ENCODE measurements around the gene TCF7.

DNA sequence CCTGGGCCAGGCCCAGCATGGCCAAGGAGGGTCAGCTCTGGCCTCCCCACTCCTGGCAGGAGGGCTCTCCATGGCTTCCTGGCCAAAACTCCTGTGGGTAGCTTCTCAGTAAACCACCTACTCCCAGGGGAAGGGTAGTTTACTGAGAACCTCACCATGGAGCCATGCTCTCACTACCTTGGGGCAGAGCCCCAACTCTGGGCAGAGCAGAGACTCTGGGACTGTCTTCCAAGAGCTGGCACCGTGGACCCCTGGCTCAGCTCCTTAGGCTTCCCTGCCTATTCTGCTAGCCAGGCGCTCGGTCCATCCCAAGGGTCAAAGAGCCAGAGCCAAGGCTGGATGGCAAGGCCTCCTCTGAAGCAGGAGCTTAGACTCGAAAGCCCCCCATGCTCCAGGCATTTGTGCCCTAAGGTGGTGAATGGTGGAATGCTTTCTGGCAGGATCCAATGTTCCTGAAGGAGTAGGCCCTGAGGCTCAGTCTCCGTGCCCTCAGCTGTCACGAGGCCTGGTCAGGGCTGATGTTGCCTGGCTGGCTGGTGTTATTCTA lies 19.6 kb downstream of the TCF7 start:
- TF ChIP-seq, protein P1, sequence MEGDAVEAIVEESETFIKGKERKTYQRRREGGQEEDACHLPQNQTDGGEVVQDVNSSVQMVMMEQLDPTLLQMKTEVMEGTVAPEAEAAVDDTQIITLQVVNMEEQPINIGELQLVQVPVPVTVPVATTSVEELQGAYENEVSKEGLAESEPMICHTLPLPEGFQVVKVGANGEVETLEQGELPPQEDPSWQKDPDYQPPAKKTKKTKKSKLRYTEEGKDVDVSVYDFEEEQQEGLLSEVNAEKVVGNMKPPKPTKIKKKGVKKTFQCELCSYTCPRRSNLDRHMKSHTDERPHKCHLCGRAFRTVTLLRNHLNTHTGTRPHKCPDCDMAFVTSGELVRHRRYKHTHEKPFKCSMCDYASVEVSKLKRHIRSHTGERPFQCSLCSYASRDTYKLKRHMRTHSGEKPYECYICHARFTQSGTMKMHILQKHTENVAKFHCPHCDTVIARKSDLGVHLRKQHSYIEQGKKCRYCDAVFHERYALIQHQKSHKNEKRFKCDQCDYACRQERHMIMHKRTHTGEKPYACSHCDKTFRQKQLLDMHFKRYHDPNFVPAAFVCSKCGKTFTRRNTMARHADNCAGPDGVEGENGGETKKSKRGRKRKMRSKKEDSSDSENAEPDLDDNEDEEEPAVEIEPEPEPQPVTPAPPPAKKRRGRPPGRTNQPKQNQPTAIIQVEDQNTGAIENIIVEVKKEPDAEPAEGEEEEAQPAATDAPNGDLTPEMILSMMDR (IDR thresholded peaks at IDR 0.05; ENCODE audit: low read depth, low read length, missing input control): no peak
- TF ChIP-seq SP1 (IDR thresholded peaks at IDR 0.05) (no peak), RAD21 (IDR thresholded peaks at IDR 0.05) (no peak), YY1 (IDR thresholded peaks at IDR 0.05) (no peak), TAF1 (conservative IDR thresholded peaks at IDR 0.05) (no peak), HNF4A (conservative IDR thresholded peaks at IDR 0.05) (no peak), GABPA (IDR thresholded peaks at IDR 0.05 in 1 of 2, conservative IDR thresholded peaks at IDR 0.05 in 1 of 2) (no peak)
- TF ChIP-seq, protein P2, sequence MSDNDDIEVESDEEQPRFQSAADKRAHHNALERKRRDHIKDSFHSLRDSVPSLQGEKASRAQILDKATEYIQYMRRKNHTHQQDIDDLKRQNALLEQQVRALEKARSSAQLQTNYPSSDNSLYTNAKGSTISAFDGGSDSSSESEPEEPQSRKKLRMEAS (IDR thresholded peaks at IDR 0.05): no peak
- TF ChIP-seq, protein P3, sequence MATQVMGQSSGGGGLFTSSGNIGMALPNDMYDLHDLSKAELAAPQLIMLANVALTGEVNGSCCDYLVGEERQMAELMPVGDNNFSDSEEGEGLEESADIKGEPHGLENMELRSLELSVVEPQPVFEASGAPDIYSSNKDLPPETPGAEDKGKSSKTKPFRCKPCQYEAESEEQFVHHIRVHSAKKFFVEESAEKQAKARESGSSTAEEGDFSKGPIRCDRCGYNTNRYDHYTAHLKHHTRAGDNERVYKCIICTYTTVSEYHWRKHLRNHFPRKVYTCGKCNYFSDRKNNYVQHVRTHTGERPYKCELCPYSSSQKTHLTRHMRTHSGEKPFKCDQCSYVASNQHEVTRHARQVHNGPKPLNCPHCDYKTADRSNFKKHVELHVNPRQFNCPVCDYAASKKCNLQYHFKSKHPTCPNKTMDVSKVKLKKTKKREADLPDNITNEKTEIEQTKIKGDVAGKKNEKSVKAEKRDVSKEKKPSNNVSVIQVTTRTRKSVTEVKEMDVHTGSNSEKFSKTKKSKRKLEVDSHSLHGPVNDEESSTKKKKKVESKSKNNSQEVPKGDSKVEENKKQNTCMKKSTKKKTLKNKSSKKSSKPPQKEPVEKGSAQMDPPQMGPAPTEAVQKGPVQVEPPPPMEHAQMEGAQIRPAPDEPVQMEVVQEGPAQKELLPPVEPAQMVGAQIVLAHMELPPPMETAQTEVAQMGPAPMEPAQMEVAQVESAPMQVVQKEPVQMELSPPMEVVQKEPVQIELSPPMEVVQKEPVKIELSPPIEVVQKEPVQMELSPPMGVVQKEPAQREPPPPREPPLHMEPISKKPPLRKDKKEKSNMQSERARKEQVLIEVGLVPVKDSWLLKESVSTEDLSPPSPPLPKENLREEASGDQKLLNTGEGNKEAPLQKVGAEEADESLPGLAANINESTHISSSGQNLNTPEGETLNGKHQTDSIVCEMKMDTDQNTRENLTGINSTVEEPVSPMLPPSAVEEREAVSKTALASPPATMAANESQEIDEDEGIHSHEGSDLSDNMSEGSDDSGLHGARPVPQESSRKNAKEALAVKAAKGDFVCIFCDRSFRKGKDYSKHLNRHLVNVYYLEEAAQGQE (IDR thresholded peaks at IDR 0.05): no peak

Data from liver (tissue), 3 donors.